ENCODE data around the gene IQCE.
"Not testable (repeated sequence)": the region's sequence is repeated elsewhere in the genome, so short reads cannot be mapped to it uniquely, and the experiment has no call there.

IQCE gene

DNA sequence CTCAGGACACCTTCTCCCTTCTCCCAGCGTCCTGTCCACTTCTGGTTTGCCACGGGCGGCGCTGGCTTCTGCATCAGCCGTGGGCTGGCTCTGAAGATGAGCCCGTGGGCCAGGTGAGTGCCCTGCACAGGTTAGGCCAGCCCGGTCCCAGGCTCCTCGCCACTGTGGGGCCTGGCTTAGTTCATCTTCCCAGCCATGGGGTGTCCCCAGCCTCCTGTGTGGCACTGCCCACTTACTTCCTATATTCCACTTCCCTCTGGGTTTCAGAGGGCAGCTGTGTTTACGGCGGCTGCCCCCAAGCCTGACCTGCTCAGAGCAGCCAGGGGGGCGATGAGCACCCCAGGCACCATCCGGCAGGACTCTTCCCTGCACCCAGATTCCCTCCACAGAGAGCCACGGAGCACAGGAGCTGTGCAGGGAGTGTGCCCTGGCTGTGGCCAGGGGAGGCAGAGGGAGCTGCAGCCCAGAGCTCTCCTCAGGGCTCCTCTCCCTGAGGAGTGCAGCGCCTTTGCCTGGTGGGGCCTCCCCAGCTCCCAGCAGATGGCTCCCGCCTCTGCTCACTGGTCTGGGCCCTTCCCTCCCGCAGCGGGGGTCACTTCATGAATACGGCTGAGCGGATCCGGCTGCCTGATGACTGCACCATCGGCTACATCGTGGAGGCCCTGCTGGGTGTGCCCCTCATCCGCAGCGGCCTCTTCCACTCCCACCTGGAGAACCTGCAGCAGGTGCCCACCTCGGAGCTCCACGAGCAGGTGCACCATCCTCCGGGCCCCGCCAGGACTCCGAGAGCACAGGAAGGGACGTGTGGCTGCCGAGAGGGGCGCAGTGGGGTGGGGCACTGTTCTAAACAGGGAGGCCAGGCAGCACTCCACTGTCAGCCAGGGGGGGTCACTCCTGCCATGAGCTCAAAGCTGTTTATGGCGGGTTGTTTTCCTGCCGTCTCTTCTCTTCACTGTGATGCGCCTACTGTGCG lies 32.8 kb upstream of the IQCE start:
- H3K36me3 ChIP-seq (ENCODE audit: insufficient read depth, low read length) = peaks cover 8% of the 10 kb centered on the region
- peaks cover 63% of the 10 kb centered on the region; the same call in 1 of the 2 replicates for H3K4me1 ChIP-seq (ENCODE audit: insufficient read depth, low read length)
- H3K9me3 ChIP-seq (ENCODE audit: control insufficient read depth, insufficient read depth, low read length) = no peaks in the 10 kb centered on the region
- H3K9ac ChIP-seq (ENCODE audit: low read depth, low read length) = no peak overlapping the region

DNA sequence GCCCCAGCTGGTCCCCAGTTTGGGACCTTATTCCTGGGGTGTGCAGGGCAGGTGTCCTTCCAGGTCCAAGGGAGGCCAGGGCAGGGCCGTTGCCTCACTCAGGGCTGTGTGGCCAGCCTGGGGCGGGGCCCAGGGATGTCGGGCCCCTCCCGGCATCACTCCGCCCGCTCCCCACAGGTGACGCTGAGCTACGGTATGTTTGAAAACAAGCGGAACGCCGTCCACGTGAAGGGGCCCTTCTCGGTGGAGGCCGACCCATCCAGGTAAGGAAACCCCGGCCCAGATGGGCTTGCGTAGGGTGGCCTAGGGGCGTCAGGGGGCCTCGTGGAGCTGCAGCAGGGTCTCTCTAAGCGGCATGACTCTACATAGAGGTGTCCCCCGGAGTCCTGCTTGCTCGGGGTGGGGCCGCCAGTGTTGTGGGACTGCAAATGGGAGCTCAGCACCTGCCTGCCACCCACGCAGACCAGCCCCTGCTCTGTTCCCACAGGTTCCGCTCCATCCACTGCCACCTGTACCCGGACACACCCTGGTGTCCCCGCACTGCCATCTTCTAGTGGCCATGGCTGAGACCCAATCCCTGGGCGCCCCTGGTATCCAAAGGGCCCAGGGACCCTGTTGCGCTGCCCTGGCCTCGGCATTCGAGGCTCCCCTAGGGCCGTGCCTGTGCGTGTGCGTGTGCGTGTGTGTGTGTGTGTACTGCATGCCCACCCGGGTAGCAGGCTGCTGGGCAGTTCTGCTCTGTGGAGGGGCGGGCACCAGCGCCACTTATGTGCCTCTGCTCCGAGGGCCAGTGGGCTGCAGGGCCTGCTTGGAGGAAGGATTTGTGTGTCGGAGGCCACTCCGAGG lies 31.9 kb upstream of the IQCE start:
- no peaks in the 10 kb centered on the region for H3K9me3 ChIP-seq (ENCODE audit: control insufficient read depth, insufficient read depth, low read length)
- H3K4me1 ChIP-seq (ENCODE audit: insufficient read depth, low read length) = peaks cover 65% of the 10 kb centered on the region; the same call in 1 of the 2 replicates
- H3K36me3 ChIP-seq (ENCODE audit: insufficient read depth, low read length) = peaks cover 8% of the 10 kb centered on the region
- H3K9ac ChIP-seq (ENCODE audit: low read depth, low read length) = no peak overlapping the region

DNA sequence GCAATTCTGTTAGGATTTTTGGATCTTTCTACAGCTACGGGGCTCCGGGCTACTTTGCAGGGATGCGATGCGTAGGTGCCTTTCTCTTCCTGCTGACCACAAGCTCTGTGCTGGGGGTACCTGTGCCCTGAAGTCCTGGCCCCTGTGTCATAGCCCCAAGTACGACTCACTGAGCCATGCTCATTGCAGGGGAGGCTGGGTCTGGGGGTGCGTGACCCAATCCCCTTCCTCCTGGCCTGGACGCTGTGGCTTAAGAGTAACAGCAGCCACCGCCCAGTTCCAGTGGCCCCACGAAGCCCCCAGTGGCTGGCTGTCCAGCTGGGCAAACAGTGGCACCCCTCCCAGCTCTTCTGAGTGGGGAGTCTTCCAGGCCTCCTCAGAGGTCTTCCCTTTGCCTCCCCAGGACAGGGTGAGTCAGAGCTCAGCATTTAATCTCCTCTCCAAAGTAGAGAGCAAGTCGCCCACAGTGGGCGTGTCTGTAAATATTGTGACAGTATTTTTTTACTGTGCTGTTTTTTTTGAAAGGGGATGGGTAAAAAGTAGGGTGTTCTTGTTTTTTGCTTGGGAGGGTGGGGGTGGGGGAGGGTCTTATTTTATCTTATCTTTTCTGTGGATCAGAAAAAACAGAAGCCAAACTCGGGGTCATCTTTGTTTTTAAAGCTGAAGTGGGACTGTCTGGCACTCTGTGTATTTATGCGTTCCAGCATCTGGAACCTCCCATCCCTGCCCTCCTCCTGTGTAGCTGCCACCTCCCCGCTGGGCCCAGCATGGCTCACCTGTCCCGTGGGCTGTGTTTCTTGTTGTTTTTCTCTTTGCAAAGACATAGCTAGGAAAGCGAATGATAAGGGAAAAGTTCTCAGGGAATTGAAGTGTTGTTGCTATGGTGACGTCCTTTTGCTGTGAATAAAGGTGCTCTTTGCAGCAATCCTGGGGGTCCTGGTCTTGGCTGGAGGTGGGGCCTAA lies 31.0 kb upstream of the IQCE start:
- no peak overlapping the region for H3K9ac ChIP-seq (ENCODE audit: low read depth, low read length)
- H3K4me1 ChIP-seq (ENCODE audit: insufficient read depth, low read length) = peaks cover 61% of the 10 kb centered on the region; the same call in 1 of the 2 replicates

DNA sequence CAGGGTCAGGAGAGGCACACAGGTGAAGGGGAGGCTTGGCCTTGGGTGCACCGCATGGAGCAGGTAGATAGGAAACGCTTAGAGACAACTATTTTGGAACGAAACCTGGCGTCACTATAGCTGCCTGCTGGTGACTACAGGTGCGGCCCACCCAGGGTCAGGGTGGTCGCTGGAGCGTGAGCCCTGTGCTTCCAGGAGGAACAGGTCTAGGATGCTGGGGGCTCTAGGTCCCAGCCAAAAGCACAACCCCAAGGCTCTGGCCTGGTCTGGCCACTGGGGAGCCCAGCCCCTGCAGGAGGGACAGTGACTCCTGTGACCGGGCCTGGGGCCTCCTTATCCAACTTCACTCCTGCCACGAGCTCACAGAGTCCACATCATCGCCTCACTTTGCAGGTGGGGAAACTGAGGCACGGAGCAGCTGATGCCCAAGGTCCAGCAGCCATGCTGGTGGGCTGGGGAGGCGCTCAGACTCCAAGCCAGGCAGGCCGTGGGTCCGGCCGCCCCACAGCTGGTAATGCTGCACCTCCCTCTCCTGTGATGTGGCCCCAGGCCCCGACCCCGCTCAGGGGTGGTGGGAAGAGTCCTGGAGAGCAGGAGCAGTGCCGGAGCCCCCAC lies 30.2 kb upstream of the IQCE start:
- peaks cover 8% of the 10 kb centered on the region for H3K36me3 ChIP-seq (ENCODE audit: insufficient read depth, low read length)
- no peak overlapping the region for H3K9ac ChIP-seq (ENCODE audit: low read depth, low read length)
- H3K9me3 ChIP-seq (ENCODE audit: control insufficient read depth, insufficient read depth, low read length) = no peaks in the 10 kb centered on the region
- H3K4me1 ChIP-seq (ENCODE audit: insufficient read depth, low read length) = peaks cover 55% of the 10 kb centered on the region; the same call in 1 of the 2 replicates

More for the DNA sequence above, 31.0 kb upstream of the IQCE start:
- peaks cover 8% of the 10 kb centered on the region for H3K36me3 ChIP-seq (ENCODE audit: insufficient read depth, low read length)
- H3K9me3 ChIP-seq (ENCODE audit: control insufficient read depth, insufficient read depth, low read length) = no peaks in the 10 kb centered on the region

DNA sequence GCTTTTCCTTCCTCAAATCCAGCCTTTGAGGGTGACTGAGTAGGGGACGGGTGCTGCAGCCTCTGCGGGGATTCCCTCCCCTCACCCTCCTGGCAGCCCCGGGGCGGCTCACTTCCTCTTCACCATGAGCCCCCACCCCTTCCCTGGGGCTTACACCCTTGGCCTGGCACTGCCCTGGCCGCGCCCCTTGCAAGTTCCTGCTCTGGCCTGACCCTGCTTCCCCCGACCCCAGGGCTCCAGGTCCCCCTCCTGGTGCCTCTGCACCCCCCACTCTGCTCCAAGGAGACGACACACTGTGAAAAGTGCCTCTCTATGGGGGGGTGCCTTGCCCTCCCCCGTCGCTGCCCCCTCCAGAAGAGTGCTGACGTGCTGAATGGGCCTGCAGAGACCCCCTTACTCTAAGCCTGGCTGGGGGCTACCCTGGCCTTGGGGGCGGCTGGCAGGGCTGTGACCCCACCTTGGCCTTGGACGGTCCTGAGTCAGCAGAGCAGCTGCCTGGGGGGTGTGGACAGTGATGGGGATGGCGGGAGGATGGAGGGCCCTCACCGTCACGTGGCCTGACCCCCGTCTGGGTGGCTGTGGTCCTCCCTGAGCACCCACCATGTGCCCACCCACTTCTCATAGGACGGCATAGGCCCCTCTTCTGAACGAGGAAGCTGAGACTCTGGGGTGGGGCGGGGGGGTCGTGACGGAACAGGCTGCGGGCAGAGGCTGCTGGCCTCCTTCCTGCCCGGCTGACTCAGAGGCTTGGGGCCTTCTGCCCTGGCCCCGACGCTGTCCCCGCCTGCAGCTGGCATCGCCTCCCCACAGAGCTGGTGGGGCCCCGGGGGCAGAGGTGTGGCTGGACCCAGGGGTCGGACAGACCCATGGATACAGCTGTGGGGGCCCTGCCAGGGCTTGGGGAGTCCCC lies 29.4 kb upstream of the IQCE start:
- peaks cover 51% of the 10 kb centered on the region; the same call in 1 of the 2 replicates for H3K4me1 ChIP-seq (ENCODE audit: insufficient read depth, low read length)
- peaks cover 8% of the 10 kb centered on the region for H3K36me3 ChIP-seq (ENCODE audit: insufficient read depth, low read length)
- no peaks in the 10 kb centered on the region for H3K9me3 ChIP-seq (ENCODE audit: control insufficient read depth, insufficient read depth, low read length)
- H3K9ac ChIP-seq (ENCODE audit: low read depth, low read length) = no peak overlapping the region

DNA sequence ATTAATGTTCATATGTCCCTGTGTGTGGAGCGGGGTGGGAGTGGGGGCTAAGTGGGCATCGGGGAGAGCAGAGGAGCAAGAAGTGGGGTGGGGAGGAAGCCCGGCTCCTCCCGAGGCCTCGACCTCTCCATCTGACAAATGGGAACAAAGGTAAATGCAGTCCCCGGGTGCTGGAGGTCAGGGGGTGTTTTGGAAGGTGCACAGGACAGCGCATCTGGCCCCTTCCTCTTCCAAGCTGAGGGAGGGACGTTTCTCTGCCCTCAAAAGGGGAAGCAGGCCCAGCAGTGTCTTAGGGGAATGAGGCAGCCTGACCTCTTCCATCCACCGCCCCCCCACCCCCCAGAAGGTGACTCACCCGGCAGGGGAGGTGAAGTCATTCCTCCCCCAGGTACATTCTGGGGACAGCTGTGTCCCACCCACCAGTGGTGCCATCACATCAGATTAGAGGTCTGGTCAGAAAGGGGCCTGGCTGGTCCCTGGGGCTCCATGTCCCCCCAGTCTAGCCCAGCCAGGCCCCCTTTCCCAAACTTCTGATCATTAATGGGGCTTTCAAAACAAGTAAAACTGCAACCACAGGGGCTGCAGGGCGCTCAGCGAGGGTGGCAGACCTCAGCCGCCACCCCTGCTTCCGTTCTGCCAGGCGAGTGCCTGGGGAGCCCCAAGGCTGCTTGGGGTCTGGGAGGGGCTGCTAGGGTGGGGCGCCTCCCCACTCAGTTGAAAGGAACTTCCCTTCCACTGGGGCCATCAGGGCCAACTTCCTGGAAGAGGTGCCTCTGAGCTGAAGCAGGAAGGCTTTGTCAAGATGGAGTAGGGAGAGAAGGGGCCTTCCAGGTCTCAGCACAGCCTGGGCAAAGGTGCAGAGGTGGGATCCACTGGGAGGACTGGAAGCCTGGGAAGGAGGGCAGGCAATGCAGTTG lies 28.4 kb upstream of the IQCE start:
- peaks cover 8% of the 10 kb centered on the region for H3K36me3 ChIP-seq (ENCODE audit: insufficient read depth, low read length)
- H3K4me1 ChIP-seq (ENCODE audit: insufficient read depth, low read length) = peaks cover 45% of the 10 kb centered on the region; the same call in 1 of the 2 replicates
- H3K9me3 ChIP-seq (ENCODE audit: control insufficient read depth, insufficient read depth, low read length) = no peaks in the 10 kb centered on the region
- no peak overlapping the region for H3K9ac ChIP-seq (ENCODE audit: low read depth, low read length)

DNA sequence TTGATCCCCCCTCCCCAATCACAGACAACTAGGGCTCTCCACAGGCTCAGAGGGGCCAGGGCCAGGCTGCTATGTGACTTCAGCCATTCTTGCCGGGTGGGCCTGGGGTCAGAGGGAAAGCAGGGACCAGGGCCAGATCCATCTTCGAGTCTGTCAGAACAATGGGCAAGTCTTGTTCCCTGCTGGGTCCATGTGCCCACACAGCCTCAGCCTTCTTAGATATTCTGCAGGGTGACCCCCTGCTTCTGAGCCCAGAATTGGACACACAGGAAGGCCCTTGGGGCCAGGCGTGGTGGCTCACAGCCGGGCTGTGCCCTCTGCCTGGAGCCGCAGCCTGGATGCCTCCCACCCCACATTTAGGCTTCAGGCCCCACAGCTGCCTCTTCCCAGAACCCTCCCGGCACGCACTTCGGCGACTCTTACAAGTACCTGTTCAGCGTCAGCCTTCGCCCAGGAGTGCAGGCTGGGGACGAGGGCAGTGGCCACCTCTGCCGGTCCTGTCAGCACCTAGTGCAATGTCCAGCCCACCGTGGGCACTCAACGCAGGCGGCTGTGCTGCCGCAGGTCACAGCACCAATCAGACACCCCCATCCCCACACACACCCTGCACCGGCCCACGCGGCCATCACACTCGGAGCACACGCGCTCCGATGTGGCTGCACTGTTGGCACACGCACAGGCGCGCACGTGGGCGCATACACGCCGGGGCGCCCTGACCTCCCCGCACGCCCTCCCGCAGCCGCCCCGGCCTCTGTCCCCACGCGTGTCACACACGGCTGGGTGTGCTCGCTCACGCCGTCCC lies 27.6 kb upstream of the IQCE start:
- H3K4me1 ChIP-seq (ENCODE audit: insufficient read depth, low read length) = peaks cover 36% of the 10 kb centered on the region; the same call in 1 of the 2 replicates
- H3K9ac ChIP-seq (ENCODE audit: low read depth, low read length) = not testable (repeated sequence)

DNA sequence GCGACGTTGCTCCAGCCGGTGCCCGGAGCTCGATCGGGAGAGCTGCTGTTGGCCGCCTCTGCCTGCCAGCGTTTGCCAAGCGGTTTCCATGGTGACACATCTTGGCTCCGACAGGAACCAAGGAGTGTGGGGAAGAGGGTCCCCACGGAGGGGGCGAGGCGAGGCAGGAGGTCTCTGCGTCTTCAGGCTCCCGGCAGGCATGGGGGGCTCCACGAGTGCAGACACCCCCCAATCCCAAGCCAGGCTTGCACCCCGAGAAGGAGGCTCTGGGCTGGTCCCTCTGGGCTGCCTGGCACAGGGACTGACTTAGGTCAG lies 27.0 kb upstream of the IQCE start:
- peaks cover 32% of the 10 kb centered on the region; the same call in 1 of the 2 replicates for H3K4me1 ChIP-seq (ENCODE audit: insufficient read depth, low read length)
- not testable (repeated sequence) for H3K9ac ChIP-seq (ENCODE audit: low read depth, low read length); H3K9me3 ChIP-seq (ENCODE audit: control insufficient read depth, insufficient read depth, low read length); H3K36me3 ChIP-seq (ENCODE audit: insufficient read depth, low read length)

More for the DNA sequence above, 27.6 kb upstream of the IQCE start:
- H3K9me3 ChIP-seq (ENCODE audit: control insufficient read depth, insufficient read depth, low read length); H3K36me3 ChIP-seq (ENCODE audit: insufficient read depth, low read length): not testable (repeated sequence)

DNA sequence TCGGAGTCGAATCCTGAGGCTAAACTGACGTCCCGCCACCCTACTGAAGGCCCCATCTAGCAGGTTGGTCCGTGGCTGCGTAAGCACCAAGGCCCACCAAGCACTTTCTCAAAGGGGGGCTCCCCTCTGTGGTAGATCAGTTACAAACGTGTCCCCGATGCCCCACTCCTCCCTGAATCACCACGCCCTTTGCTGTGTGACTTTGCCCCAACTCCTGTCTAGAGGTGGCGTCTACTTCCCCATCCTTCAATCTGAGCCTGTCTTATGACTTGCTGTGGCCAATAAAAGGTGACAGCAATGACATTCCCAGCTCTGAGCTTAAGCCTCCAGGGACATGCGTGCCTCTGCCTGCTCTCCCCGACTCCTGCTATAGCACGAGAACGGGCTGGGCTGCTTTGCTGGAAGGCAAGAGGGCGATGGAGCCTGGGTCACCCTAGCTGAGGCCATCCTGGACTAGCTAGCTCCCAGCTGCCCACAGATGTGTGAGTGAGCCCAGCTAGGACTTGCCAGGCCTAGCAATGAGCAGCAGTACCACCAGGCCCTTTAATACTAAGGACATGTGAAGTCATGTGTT lies 26.5 kb upstream of the IQCE start:
- not testable (repeated sequence) for H3K9me3 ChIP-seq (ENCODE audit: control insufficient read depth, insufficient read depth, low read length); H3K36me3 ChIP-seq (ENCODE audit: insufficient read depth, low read length); H3K9ac ChIP-seq (ENCODE audit: low read depth, low read length)
- peaks cover 32% of the 10 kb centered on the region; the same call in 1 of the 2 replicates for H3K4me1 ChIP-seq (ENCODE audit: insufficient read depth, low read length)

DNA sequence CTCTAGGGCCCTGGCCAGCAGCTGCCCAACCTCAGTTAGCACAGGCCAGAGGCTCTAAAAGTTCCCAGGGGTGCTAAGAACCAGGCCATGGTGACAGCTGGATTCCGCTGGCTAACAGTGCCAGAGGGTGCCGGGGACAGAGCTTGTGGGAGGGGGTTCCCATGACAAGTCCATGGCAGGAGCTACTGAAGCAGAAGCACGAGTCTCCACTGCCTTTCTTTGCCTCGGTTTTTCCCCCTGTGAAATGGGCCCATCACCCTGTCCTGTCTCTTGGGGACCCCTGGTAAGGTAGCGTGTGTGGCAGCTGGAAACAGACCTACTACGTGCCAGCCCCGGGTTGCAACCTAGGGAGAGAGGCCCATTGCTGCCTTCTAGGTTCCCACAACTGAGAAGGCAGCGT lies 26.0 kb upstream of the IQCE start:
- H3K4me1 ChIP-seq (ENCODE audit: insufficient read depth, low read length) = peaks cover 27% of the 10 kb centered on the region; the same call in 1 of the 2 replicates
- H3K36me3 ChIP-seq (ENCODE audit: insufficient read depth, low read length); H3K9me3 ChIP-seq (ENCODE audit: control insufficient read depth, insufficient read depth, low read length); H3K9ac ChIP-seq (ENCODE audit: low read depth, low read length): not testable (repeated sequence)

DNA sequence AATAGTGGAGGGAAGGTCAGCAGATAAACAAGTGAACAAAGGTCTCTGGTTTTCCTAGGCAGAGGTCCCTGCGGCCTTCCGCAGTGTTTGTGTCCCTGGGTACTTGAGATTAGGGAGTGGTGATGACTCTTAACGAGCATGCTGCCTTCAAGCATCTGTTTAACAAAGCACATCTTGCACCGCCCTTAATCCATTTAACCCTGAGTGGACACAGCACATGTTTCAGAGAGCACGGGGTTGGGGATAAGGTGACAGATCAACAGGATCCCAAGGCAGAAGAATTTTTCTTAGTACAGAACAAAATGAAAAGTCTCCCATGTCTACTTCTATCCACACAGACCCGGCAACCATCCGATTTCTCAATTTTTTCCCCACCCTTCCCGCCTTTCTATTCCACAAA lies 25.2 kb upstream of the IQCE start:
- H3K4me1 ChIP-seq (ENCODE audit: insufficient read depth, low read length) = peaks cover 21% of the 10 kb centered on the region; the same call in 1 of the 2 replicates
- not testable (repeated sequence) for H3K9ac ChIP-seq (ENCODE audit: low read depth, low read length); H3K9me3 ChIP-seq (ENCODE audit: control insufficient read depth, insufficient read depth, low read length); H3K36me3 ChIP-seq (ENCODE audit: insufficient read depth, low read length)
